ENCODE results near the gene ERLEC1.

GRCh38 chr2:53753041-53753440 is 33.8 kb upstream of the ERLEC1 start:
- TF ChIP-seq CTCF (conservative IDR thresholded peaks at IDR 0.05; ENCODE audit: low read depth, low read length) (no peak), EZH2 (IDR thresholded peaks at IDR 0.05; ENCODE audit: low read length, unreplicated experiment) (no peak), EZH2phosphoT487 (IDR thresholded peaks at IDR 0.05; ENCODE audit: borderline replicate concordance, low read length) (no peak)

All from PC-3 (cell line).